Measurements from ENCODE around the gene PSMB7. TPM values are rescaled to one million over a fixed set of nuclear protein-coding genes. Genes with fewer than 3 reads are reported as not detected.

The PSMB7 gene
- total RNA-seq, 2 experiments from 2014 or later = 124 to 142 TPM

Other genes starting within 250 kb of the PSMB7 start
- 10 to 100 TPM in 1 of 2 experiments, 1 to 10 TPM in 1; 6.3 to 10.9 TPM for gene NEK6, start 157.5 kb downstream of the PSMB7 start, total RNA-seq
- not detected for gene ADGRD2, start 35.0 kb upstream of the PSMB7 start, total RNA-seq
- gene NR5A1, start 92.0 kb upstream of the PSMB7 start, total RNA-seq = not detected

Measured in activated CD8-positive, alpha-beta memory T cell treated with anti-CD3 and anti-CD28 coated beads, Interleukin-2, amount 10 ng/mL, durations not matched to agents 7 days and 5 days (primary cell).